ENCODE measurements around the gene KLHL22.

Gene KLHL22

DNA sequence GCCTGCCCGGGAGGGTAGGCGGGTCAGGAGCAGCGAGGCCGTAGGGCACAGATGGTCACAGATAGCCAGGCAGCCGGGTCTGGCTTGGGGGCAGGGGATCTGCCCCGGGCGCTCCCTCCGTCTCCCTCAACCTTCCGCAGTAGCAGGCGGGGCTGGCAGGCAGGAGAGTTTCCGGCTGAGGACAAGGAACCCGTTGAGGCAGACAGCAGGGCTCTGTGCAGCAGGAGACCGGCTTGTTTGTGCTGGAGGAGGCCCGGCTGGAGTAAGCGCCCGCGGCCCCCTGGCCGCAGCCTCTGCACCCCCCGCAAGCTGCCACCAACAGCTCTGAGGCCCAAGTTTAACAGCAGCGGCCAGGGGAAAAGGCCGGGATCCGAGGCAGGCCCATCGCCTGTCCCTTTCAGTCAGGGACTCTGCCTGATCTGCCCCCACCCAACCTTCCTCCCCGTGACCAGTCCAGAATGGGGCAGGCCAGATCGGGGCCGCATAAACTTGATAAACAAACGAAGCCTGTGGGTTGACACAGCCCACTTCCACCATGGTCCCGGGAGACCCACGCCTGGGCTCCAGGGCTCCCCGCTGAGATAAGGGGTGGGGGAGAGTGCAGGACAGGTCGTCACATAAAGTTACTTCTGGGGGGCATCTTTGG lies 71.6 kb downstream of the KLHL22 start:
- DNase-seq (ENCODE audit: low read depth) = no peak
- no peak overlapping the region for H3K4me3 ChIP-seq (ENCODE audit: low read depth, low read length)
- in situ Hi-C loops (cut with HindIII; ENCODE audit: low sequenced_read_pairs) = no loop called here
- TF ChIP-seq, protein P1, sequence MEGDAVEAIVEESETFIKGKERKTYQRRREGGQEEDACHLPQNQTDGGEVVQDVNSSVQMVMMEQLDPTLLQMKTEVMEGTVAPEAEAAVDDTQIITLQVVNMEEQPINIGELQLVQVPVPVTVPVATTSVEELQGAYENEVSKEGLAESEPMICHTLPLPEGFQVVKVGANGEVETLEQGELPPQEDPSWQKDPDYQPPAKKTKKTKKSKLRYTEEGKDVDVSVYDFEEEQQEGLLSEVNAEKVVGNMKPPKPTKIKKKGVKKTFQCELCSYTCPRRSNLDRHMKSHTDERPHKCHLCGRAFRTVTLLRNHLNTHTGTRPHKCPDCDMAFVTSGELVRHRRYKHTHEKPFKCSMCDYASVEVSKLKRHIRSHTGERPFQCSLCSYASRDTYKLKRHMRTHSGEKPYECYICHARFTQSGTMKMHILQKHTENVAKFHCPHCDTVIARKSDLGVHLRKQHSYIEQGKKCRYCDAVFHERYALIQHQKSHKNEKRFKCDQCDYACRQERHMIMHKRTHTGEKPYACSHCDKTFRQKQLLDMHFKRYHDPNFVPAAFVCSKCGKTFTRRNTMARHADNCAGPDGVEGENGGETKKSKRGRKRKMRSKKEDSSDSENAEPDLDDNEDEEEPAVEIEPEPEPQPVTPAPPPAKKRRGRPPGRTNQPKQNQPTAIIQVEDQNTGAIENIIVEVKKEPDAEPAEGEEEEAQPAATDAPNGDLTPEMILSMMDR (IDR thresholded peaks at IDR 0.05; ENCODE audit: low read depth, low read length, missing control alignments) = no peak

GRCh38 chr22:20423008-20423905 lies 72.3 kb downstream of the KLHL22 start:
- H3K4me3 ChIP-seq (ENCODE audit: low read depth, low read length) = no peak overlapping the region
- TF ChIP-seq, protein P1 (IDR thresholded peaks at IDR 0.05; ENCODE audit: low read depth, low read length, missing control alignments) = no peak
- in situ Hi-C loops (cut with HindIII; ENCODE audit: low sequenced_read_pairs) = no loop called here
- no peak for DNase-seq (ENCODE audit: low read depth)

GRCh38 chr22:20422271-20423007 lies 73.2 kb downstream of the KLHL22 start:
- in situ Hi-C loops (cut with HindIII; ENCODE audit: low sequenced_read_pairs) = no loop called here
- TF ChIP-seq, protein P1 (IDR thresholded peaks at IDR 0.05; ENCODE audit: low read depth, low read length, missing control alignments) = no peak
- DNase-seq (ENCODE audit: low read depth) = peak; percentile 65
- H3K4me3 ChIP-seq (ENCODE audit: low read depth, low read length) = no peak overlapping the region

DNA sequence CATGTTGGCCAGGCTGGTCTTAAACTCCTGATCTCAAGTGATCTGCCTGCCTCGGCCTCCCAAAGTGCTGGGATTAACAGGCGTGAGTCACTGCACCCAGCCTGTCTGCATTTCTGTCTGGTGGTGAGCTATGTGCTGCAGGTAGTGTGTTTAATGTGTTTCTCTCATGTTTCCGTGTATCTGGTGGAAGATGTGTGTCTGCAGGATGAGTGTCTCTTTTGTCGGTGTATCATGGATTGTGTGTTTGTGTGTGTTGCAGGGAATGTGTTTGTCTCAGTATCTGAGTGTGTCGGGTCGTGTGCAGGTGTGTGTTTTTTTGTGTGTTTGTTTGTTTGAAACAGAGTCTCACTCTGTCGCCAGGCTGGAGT lies 74.1 kb downstream of the KLHL22 start:
- no peak for DNase-seq (ENCODE audit: low read depth)
- no peak overlapping the region for H3K4me3 ChIP-seq (ENCODE audit: low read depth, low read length)
- TF ChIP-seq, protein P1 (IDR thresholded peaks at IDR 0.05; ENCODE audit: low read depth, low read length, missing control alignments) = no peak
- in situ Hi-C loops (cut with HindIII; ENCODE audit: low sequenced_read_pairs) = no loop called here

DNA sequence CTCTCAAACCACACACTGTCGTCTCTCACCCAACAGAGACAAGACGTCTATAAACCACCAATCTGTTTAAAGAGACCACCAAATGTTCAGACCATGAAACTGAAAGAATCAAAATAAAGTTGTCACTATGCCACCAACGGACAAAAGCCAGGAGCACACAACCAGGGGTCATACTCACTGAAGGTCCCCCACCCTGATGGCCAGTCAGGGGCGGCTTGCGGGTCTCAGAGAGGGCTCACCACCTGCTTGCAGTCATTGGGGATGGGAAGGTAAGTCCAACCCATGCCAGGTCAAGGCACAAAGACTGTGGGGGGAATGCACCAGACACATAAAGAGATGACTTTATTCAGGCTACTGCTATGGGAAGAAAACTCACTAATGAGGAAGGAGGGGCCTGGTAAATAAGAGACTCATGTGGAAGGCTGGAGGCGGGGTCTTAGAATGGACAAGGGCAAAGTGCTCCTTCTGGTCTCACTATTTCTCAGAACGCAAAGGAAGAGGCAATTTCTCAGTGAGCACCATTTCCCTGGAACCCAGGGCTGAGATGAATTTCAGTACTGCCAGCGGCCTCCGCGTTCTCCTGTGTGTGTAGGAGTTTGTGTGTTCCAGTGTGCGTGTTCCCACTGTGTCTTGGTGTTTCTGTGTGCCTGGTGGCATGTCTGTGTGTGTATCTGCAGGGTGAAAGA lies 75.3 kb downstream of the KLHL22 start:
- TF ChIP-seq, protein P1 (IDR thresholded peaks at IDR 0.05; ENCODE audit: low read depth, low read length, missing control alignments) = no peak
- in situ Hi-C loops (cut with HindIII; ENCODE audit: low sequenced_read_pairs) = no loop called here
- no peak overlapping the region for H3K4me3 ChIP-seq (ENCODE audit: low read depth, low read length)
- DNase-seq (ENCODE audit: low read depth) = no peak

DNA sequence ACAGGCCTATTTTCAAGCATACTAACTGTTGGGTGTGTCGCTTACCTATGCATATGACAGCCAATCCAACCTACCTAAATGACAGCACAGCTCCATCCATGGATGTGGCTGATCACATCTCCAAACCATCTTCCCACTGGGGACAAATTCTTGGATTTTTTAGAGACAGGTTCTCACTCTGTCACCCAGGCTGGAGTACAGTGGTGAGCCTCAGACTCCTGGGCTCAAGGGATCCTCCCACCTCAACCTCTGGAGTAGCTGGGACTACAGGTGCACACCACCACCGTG lies 76.0 kb downstream of the KLHL22 start:
- in situ Hi-C loops (cut with HindIII; ENCODE audit: low sequenced_read_pairs) = no loop called here
- DNase-seq (ENCODE audit: low read depth) = no peak
- H3K4me3 ChIP-seq (ENCODE audit: low read depth, low read length) = no peak overlapping the region
- TF ChIP-seq, protein P1 (IDR thresholded peaks at IDR 0.05; ENCODE audit: low read depth, low read length, missing control alignments) = no peak
